ENCODE results near the gene DERL2. TPM values are rescaled to one million over a fixed set of nuclear protein-coding genes. Genes with fewer than 3 reads are reported as not detected.

The DERL2 gene
- total and polyA plus RNA-seq, 9 of the 15 experiments (the other 6 are each of a cell fraction or from before 2014, with no cell fraction given): 11.5 to 105 (median 30.7) TPM

- TF ChIP-seq, protein P1, sequence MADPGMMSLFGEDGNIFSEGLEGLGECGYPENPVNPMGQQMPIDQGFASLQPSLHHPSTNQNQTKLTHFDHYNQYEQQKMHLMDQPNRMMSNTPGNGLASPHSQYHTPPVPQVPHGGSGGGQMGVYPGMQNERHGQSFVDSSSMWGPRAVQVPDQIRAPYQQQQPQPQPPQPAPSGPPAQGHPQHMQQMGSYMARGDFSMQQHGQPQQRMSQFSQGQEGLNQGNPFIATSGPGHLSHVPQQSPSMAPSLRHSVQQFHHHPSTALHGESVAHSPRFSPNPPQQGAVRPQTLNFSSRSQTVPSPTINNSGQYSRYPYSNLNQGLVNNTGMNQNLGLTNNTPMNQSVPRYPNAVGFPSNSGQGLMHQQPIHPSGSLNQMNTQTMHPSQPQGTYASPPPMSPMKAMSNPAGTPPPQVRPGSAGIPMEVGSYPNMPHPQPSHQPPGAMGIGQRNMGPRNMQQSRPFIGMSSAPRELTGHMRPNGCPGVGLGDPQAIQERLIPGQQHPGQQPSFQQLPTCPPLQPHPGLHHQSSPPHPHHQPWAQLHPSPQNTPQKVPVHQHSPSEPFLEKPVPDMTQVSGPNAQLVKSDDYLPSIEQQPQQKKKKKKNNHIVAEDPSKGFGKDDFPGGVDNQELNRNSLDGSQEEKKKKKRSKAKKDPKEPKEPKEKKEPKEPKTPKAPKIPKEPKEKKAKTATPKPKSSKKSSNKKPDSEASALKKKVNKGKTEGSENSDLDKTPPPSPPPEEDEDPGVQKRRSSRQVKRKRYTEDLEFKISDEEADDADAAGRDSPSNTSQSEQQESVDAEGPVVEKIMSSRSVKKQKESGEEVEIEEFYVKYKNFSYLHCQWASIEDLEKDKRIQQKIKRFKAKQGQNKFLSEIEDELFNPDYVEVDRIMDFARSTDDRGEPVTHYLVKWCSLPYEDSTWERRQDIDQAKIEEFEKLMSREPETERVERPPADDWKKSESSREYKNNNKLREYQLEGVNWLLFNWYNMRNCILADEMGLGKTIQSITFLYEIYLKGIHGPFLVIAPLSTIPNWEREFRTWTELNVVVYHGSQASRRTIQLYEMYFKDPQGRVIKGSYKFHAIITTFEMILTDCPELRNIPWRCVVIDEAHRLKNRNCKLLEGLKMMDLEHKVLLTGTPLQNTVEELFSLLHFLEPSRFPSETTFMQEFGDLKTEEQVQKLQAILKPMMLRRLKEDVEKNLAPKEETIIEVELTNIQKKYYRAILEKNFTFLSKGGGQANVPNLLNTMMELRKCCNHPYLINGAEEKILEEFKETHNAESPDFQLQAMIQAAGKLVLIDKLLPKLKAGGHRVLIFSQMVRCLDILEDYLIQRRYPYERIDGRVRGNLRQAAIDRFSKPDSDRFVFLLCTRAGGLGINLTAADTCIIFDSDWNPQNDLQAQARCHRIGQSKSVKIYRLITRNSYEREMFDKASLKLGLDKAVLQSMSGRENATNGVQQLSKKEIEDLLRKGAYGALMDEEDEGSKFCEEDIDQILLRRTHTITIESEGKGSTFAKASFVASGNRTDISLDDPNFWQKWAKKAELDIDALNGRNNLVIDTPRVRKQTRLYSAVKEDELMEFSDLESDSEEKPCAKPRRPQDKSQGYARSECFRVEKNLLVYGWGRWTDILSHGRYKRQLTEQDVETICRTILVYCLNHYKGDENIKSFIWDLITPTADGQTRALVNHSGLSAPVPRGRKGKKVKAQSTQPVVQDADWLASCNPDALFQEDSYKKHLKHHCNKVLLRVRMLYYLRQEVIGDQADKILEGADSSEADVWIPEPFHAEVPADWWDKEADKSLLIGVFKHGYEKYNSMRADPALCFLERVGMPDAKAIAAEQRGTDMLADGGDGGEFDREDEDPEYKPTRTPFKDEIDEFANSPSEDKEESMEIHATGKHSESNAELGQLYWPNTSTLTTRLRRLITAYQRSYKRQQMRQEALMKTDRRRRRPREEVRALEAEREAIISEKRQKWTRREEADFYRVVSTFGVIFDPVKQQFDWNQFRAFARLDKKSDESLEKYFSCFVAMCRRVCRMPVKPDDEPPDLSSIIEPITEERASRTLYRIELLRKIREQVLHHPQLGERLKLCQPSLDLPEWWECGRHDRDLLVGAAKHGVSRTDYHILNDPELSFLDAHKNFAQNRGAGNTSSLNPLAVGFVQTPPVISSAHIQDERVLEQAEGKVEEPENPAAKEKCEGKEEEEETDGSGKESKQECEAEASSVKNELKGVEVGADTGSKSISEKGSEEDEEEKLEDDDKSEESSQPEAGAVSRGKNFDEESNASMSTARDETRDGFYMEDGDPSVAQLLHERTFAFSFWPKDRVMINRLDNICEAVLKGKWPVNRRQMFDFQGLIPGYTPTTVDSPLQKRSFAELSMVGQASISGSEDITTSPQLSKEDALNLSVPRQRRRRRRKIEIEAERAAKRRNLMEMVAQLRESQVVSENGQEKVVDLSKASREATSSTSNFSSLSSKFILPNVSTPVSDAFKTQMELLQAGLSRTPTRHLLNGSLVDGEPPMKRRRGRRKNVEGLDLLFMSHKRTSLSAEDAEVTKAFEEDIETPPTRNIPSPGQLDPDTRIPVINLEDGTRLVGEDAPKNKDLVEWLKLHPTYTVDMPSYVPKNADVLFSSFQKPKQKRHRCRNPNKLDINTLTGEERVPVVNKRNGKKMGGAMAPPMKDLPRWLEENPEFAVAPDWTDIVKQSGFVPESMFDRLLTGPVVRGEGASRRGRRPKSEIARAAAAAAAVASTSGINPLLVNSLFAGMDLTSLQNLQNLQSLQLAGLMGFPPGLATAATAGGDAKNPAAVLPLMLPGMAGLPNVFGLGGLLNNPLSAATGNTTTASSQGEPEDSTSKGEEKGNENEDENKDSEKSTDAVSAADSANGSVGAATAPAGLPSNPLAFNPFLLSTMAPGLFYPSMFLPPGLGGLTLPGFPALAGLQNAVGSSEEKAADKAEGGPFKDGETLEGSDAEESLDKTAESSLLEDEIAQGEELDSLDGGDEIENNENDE (IDR thresholded peaks at IDR 0.05; ENCODE audit: low read depth, low read length): no peak
These were observed 13.5 kb downstream of the DERL2 start (continued) for GRCh38 chr17:5472511-5472910.
